OCI-LY1 (cell line): ENCODE measurements around the gene ZNF407.

Experiments
- EZH2 ChIP-seq: fragments of 200-600 bp; sonication (generic), shearing (Covaris generic); IDR thresholded peaks from 2 replicates; pipeline ENCODE4 v1.8.0; 2017; ENCODE audit warnings: borderline replicate concordance, mixed run types, mild to moderate bottlenecking, antibody characterized with exemption, low read length, moderate library complexity, mixed read lengths
- TF ChIP-seq, protein P1 (sequence below): fragments of 200-600 bp; sonication (generic), shearing (Covaris generic); IDR thresholded peaks from 2 replicates; pipeline ENCODE4 v1.5.1; 2017; ENCODE audit warnings: mild to moderate bottlenecking, antibody characterized with exemption, low read length, moderate library complexity, mixed read lengths

DNA sequence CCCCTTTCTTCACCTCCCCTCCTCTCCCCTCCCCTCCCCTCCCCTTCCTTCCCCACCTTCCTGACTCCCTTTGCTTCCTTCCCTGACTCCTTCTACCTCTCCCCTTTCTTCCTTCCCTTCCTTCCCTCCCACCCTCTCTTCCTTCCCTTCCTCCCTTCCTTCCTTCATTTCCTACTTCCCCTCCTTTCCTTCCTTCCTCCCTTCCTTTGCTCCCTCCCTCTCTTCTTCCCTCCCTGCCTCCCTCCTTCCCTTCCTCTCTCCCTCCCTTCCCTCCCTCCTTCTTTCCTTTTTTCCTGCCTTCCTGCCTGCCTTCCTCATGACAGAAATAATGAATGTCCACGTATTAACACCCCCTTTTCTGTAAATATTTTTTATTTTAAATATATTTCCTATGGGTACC lies 260.2 kb downstream of the ZNF407 start:
- TF ChIP-seq, protein P1, sequence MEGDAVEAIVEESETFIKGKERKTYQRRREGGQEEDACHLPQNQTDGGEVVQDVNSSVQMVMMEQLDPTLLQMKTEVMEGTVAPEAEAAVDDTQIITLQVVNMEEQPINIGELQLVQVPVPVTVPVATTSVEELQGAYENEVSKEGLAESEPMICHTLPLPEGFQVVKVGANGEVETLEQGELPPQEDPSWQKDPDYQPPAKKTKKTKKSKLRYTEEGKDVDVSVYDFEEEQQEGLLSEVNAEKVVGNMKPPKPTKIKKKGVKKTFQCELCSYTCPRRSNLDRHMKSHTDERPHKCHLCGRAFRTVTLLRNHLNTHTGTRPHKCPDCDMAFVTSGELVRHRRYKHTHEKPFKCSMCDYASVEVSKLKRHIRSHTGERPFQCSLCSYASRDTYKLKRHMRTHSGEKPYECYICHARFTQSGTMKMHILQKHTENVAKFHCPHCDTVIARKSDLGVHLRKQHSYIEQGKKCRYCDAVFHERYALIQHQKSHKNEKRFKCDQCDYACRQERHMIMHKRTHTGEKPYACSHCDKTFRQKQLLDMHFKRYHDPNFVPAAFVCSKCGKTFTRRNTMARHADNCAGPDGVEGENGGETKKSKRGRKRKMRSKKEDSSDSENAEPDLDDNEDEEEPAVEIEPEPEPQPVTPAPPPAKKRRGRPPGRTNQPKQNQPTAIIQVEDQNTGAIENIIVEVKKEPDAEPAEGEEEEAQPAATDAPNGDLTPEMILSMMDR = no peak
- TF ChIP-seq EZH2 = no peak
